ENCODE measurements around the gene FUT8.

DNA sequence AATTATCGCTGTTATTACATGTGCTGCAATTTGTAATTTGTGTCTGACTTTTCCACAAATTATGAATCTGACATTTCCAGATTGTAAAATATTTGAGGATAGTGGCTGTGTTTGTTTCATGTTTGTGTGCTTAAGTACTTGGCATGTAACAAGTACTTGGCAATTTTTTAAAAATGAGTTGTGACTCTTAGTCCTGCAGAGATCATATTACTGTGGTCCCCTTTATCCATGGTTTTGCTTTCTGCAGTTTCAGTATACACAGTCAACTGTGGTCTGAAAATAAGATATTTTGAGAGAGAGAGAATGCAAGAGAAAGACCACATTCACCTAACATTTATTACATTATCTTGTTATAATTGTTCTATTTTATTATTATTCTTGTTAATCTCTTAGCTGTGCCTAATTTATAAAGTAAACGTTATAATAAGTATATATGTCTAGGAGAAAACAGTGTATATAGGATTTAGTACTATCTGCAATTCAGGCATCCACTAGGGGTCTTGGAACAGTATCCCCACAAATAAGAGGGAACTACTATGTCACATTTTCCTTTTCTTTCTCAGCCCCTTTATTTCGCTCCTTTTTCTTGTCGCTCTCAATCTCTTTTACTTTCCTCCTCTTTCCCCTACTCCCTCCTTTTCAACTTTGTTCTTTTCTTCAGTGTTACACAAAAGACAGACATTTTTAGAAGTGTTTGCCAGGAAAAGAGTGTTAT, 176.1 kb downstream of the FUT8 start:
- TF ChIP-seq ZFP3 (CRISPR knock-in tag; IDR thresholded peaks at IDR 0.05) (no peak), GLIS3 (CRISPR knock-in tag; IDR thresholded peaks at IDR 0.05) (no peak), ESRRG (CRISPR knock-in tag; IDR thresholded peaks at IDR 0.05) (no peak), PATZ1 (CRISPR knock-in tag; IDR thresholded peaks at IDR 0.05; ENCODE audit: borderline replicate concordance) (no peak), BACH2 (CRISPR knock-in tag; IDR thresholded peaks at IDR 0.05; ENCODE audit: borderline replicate concordance) (no peak), ZNF565 (CRISPR knock-in tag; conservative IDR thresholded peaks at IDR 0.05; ENCODE audit: low read depth) (no peak), ZNF8 (CRISPR knock-in tag; IDR thresholded peaks at IDR 0.05) (no peak), CREB5 (CRISPR knock-in tag; IDR thresholded peaks at IDR 0.05; ENCODE audit: low read depth) (no peak), ZFP30 (CRISPR knock-in tag; IDR thresholded peaks at IDR 0.05) (no peak), ARNTL (CRISPR knock-in tag; IDR thresholded peaks at IDR 0.05; ENCODE audit: borderline replicate concordance, low read depth) (no peak), PPARA (CRISPR knock-in tag; IDR thresholded peaks at IDR 0.05; ENCODE audit: borderline replicate concordance) (no peak), RARB (CRISPR knock-in tag; IDR thresholded peaks at IDR 0.05) (no peak)
- TF ChIP-seq, protein P1, sequence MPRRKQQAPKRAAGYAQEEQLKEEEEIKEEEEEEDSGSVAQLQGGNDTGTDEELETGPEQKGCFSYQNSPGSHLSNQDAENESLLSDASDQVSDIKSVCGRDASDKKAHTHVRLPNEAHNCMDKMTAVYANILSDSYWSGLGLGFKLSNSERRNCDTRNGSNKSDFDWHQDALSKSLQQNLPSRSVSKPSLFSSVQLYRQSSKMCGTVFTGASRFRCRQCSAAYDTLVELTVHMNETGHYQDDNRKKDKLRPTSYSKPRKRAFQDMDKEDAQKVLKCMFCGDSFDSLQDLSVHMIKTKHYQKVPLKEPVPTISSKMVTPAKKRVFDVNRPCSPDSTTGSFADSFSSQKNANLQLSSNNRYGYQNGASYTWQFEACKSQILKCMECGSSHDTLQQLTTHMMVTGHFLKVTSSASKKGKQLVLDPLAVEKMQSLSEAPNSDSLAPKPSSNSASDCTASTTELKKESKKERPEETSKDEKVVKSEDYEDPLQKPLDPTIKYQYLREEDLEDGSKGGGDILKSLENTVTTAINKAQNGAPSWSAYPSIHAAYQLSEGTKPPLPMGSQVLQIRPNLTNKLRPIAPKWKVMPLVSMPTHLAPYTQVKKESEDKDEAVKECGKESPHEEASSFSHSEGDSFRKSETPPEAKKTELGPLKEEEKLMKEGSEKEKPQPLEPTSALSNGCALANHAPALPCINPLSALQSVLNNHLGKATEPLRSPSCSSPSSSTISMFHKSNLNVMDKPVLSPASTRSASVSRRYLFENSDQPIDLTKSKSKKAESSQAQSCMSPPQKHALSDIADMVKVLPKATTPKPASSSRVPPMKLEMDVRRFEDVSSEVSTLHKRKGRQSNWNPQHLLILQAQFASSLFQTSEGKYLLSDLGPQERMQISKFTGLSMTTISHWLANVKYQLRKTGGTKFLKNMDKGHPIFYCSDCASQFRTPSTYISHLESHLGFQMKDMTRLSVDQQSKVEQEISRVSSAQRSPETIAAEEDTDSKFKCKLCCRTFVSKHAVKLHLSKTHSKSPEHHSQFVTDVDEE (CRISPR knock-in tag; IDR thresholded peaks at IDR 0.05): no peak
- TF ChIP-seq, protein P2, sequence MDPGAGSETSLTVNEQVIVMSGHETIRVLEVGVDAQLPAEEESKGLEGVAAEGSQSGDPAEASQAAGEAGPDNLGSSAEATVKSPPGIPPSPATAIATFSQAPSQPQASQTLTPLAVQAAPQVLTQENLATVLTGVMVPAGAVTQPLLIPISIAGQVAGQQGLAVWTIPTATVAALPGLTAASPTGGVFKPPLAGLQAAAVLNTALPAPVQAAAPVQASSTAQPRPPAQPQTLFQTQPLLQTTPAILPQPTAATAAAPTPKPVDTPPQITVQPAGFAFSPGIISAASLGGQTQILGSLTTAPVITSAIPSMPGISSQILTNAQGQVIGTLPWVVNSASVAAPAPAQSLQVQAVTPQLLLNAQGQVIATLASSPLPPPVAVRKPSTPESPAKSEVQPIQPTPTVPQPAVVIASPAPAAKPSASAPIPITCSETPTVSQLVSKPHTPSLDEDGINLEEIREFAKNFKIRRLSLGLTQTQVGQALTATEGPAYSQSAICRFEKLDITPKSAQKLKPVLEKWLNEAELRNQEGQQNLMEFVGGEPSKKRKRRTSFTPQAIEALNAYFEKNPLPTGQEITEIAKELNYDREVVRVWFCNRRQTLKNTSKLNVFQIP (CRISPR knock-in tag; IDR thresholded peaks at IDR 0.05; ENCODE audit: borderline replicate concordance, low read depth): no peak
